Panc1 (cell line): ENCODE measurements around the gene POLR2A.

Experiments used
- POLR2AphosphoS5 ChIP-seq: IDR thresholded peaks from 2 replicates; pipeline ENCODE4 v1.6.1; 2012; ENCODE audit warnings: mild to moderate bottlenecking, low read depth, low read length, moderate library complexity
- TF ChIP-seq, protein P1 (sequence below): fragments of 450-650 bp; IDR thresholded peaks from 2 replicates; pipeline ENCODE4 v1.5.1; 2017; ENCODE audit warnings: mild to moderate bottlenecking

GRCh38 chr17:7440113-7440833 is 43.9 kb upstream of the POLR2A start:
- TF ChIP-seq, protein P1, sequence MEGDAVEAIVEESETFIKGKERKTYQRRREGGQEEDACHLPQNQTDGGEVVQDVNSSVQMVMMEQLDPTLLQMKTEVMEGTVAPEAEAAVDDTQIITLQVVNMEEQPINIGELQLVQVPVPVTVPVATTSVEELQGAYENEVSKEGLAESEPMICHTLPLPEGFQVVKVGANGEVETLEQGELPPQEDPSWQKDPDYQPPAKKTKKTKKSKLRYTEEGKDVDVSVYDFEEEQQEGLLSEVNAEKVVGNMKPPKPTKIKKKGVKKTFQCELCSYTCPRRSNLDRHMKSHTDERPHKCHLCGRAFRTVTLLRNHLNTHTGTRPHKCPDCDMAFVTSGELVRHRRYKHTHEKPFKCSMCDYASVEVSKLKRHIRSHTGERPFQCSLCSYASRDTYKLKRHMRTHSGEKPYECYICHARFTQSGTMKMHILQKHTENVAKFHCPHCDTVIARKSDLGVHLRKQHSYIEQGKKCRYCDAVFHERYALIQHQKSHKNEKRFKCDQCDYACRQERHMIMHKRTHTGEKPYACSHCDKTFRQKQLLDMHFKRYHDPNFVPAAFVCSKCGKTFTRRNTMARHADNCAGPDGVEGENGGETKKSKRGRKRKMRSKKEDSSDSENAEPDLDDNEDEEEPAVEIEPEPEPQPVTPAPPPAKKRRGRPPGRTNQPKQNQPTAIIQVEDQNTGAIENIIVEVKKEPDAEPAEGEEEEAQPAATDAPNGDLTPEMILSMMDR, result no peak
- no peak for TF ChIP-seq POLR2AphosphoS5
